OCI-LY1 (cell line): ENCODE measurements around the gene MAPT.

Source experiments
- H2AFZ ChIP-seq: fragments of 200-600 bp; sonication (generic), shearing (Covaris generic); 2 replicates; pipeline ENCODE4 v1.6.0; 2014; ENCODE audit warnings: antibody characterized with exemption, mild to moderate bottlenecking, low read length
- H3F3A ChIP-seq: fragments of 200-600 bp; sonication (generic), shearing (Covaris generic); 2 replicates; pipeline ENCODE4 v1.6.0; 2014; ENCODE audit warnings: mild to moderate bottlenecking, antibody characterized with exemption, low read length, moderate library complexity; ENCODE audit not compliant: insufficient read depth
- H3K27ac ChIP-seq: fragments of 200-600 bp; sonication (generic); 2 replicates; pipeline ENCODE4 v1.5.1; 2014; ENCODE audit warnings: low read length, mixed run types, mild to moderate bottlenecking, low read depth; ENCODE audit not compliant: poor library complexity, severe bottlenecking
- H3K27me3 ChIP-seq: fragments of 200-600 bp; sonication (generic); 2 replicates; pipeline ENCODE4 v1.6.0; 2014; ENCODE audit warnings: antibody characterized with exemption, mild to moderate bottlenecking, low read length, moderate library complexity; ENCODE audit not compliant: insufficient read depth
- H3K36me3 ChIP-seq: fragments of 200-600 bp; sonication (generic); 2 replicates; pipeline ENCODE4 v1.6.1; 2014; ENCODE audit warnings: mild to moderate bottlenecking, antibody characterized with exemption, low read length, moderate library complexity, mixed read lengths; ENCODE audit not compliant: insufficient read depth
- H3K4me1 ChIP-seq: fragments of 200-600 bp; sonication (generic); 2 replicates; pipeline ENCODE4 v1.5.1; 2014; ENCODE audit warnings: mild to moderate bottlenecking, low read length, moderate library complexity; ENCODE audit not compliant: insufficient read depth, severe bottlenecking
- H3K4me2 ChIP-seq: fragments of 200-600 bp; sonication (generic), shearing (Covaris generic); 2 replicates; pipeline ENCODE4 v1.6.1; 2014; ENCODE audit warnings: low read length
- H3K4me3 ChIP-seq: fragments of 200-600 bp; sonication (generic); 2 replicates; pipeline ENCODE4 v1.5.1; 2014; ENCODE audit warnings: low read length, low read depth, mild to moderate bottlenecking, mixed read lengths; ENCODE audit not compliant: poor library complexity, severe bottlenecking
- H3K79me2 ChIP-seq: fragments of 200-600 bp; shearing (Covaris generic); 2 replicates; pipeline ENCODE4 v1.6.1; 2016; ENCODE audit warnings: mixed run types, low read length, mixed read lengths; ENCODE audit not compliant: insufficient read depth
- H3K9ac ChIP-seq: fragments of 200-600 bp; sonication (generic), shearing (Covaris generic); 2 replicates; pipeline ENCODE4 v1.6.1; 2014; ENCODE audit warnings: mild to moderate bottlenecking, low read length, mixed read lengths
- H3K9me2 ChIP-seq: fragments of 200-600 bp; sonication (generic), shearing (Covaris generic); 2 replicates; pipeline ENCODE4 v1.6.1; 2014; ENCODE audit warnings: low read depth, mild to moderate bottlenecking, low read length, mixed read lengths
- H3K9me3 ChIP-seq: fragments of 200-600 bp; shearing (Covaris generic); 2 replicates; pipeline ENCODE4 v1.6.1; 2014; ENCODE audit warnings: low read length, mixed read lengths
- H4K20me1 ChIP-seq: fragments of 200-600 bp; sonication (generic), shearing (Covaris generic); 2 replicates; pipeline ENCODE4 v1.6.0; 2016; ENCODE audit warnings: mild to moderate bottlenecking, low read length; ENCODE audit not compliant: insufficient read depth
- EZH2 ChIP-seq: fragments of 200-600 bp; sonication (generic), shearing (Covaris generic); IDR thresholded peaks from 2 replicates; pipeline ENCODE4 v1.8.0; 2017; ENCODE audit warnings: borderline replicate concordance, mixed run types, mild to moderate bottlenecking, antibody characterized with exemption, low read length, moderate library complexity, mixed read lengths
- TF ChIP-seq, protein P1 (sequence below): fragments of 200-600 bp; sonication (generic), shearing (Covaris generic); IDR thresholded peaks from 2 replicates; pipeline ENCODE4 v1.5.1; 2017; ENCODE audit warnings: mild to moderate bottlenecking, antibody characterized with exemption, low read length, moderate library complexity, mixed read lengths

MAPT gene

DNA sequence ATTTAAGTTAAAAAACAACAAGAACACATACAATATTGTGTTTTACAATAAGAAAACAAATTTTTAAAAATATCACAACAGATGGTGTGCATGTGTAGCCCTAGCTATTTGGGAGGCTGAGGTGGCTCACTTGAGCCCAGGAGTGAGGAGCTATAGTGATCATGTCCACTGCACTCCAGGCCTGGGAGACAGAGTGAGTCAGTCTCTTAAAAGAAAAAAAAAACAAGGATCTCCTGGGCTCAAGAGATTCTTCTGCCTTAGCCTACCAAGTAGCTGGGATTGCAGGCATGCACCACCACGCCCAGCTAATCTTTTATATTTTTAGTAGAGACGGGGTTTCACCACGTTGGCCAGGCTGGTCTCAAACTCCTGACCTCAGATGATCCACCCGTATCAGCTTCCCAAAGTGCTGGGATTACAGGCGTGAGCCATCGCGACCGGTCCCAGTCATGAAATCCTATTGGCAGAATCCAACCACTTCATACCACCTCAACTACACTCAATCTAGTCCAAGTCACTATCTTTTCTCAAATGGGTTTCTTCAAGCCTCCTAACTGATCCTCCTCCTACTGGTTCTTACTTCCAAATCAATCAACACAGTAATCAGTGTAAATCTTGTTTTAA, 159.7 kb downstream of the MAPT start:
- TF ChIP-seq EZH2, result no peak
- TF ChIP-seq, protein P1, sequence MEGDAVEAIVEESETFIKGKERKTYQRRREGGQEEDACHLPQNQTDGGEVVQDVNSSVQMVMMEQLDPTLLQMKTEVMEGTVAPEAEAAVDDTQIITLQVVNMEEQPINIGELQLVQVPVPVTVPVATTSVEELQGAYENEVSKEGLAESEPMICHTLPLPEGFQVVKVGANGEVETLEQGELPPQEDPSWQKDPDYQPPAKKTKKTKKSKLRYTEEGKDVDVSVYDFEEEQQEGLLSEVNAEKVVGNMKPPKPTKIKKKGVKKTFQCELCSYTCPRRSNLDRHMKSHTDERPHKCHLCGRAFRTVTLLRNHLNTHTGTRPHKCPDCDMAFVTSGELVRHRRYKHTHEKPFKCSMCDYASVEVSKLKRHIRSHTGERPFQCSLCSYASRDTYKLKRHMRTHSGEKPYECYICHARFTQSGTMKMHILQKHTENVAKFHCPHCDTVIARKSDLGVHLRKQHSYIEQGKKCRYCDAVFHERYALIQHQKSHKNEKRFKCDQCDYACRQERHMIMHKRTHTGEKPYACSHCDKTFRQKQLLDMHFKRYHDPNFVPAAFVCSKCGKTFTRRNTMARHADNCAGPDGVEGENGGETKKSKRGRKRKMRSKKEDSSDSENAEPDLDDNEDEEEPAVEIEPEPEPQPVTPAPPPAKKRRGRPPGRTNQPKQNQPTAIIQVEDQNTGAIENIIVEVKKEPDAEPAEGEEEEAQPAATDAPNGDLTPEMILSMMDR, result no peak
- Histone ChIP-seq H3K4me3 (no peak overlapping the region), H3K79me2 (no peaks in the 10 kb centered on the region), H3K4me1 (no peaks in the 10 kb centered on the region), H3K9me2 (no peaks in the 10 kb centered on the region), H2AFZ (no peak overlapping the region), H3K36me3 (peaks cover 62% of the 10 kb centered on the region), H3F3A (no peaks in the 10 kb centered on the region), H3K27ac (no peak overlapping the region), H4K20me1 (no peaks in the 10 kb centered on the region), H3K9me3 (no peaks in the 10 kb centered on the region), H3K27me3 (no peaks in the 10 kb centered on the region), H3K9ac (no peak overlapping the region), H3K4me2 (no peak overlapping the region)

DNA sequence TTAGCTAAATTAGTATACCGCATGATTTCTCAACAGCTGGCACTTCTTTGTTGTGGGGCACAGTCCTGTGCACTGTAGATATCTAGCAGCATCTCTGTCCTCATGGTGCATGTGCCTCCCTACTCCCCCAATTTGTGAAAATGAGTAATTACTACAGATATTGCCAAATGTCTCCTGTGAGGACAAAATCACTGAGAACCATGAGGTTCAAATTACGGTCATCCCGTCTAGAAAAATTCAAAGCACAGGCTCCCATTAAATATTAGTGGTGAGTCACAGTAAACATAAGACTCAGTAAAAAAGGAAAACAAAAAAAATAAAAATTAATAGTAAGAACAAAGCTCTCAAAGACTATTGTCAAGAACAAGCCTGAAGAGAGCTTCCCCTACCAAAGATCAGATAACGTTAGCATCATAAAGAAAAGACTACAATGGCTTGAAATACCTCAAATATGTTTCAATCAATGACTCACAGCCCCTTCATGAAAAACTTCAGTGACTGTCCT, 162.5 kb downstream of the MAPT start:
- no peak overlapping the region for H3K27ac ChIP-seq
- H3K4me3 ChIP-seq, result no peak overlapping the region
- TF ChIP-seq, protein P1, result no peak
- no peak for TF ChIP-seq EZH2
- H3K36me3 ChIP-seq, result peaks cover 50% of the 10 kb centered on the region
- no peak overlapping the region for H2AFZ ChIP-seq
- H3F3A ChIP-seq, result no peaks in the 10 kb centered on the region
- H3K4me2 ChIP-seq, result no peak overlapping the region
- no peaks in the 10 kb centered on the region for H3K4me1 ChIP-seq
- H3K27me3 ChIP-seq, result no peaks in the 10 kb centered on the region
- no peaks in the 10 kb centered on the region for H3K79me2 ChIP-seq
- H3K9me3 ChIP-seq, result no peaks in the 10 kb centered on the region
- no peaks in the 10 kb centered on the region for H3K9me2 ChIP-seq
- H3K9ac ChIP-seq, result no peak overlapping the region
- no peaks in the 10 kb centered on the region for H4K20me1 ChIP-seq

DNA sequence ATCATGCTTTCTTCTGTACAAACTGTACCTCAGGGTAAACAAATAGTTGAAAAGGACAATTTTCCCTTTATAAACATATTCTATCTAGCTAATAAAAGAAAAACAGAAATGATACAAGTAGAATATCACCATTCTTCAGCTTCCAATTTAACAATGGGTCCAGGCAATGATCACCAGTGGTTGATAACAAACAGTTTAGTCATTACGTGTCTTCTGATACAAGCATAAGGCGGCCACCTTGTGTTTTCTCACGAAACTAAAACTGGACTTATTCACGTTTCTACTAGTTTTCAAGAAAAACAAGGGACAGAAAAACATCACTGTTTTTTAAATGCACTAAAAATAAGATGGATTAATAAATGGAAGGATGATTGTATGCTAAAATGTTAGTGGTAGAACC, 163.0 kb downstream of the MAPT start:
- H3K36me3 ChIP-seq, result peaks cover 47% of the 10 kb centered on the region
- no peaks in the 10 kb centered on the region for H3K79me2 ChIP-seq

More for the DNA sequence above, 163.0 kb downstream of the MAPT start:
- H3K4me3 ChIP-seq, result no peak overlapping the region
- H3K9me3 ChIP-seq, result no peaks in the 10 kb centered on the region
- H3K9ac ChIP-seq, result no peak overlapping the region
- no peaks in the 10 kb centered on the region for H3F3A ChIP-seq
- H3K4me2 ChIP-seq, result no peak overlapping the region
- no peaks in the 10 kb centered on the region for H3K4me1 ChIP-seq
- no peaks in the 10 kb centered on the region for H3K9me2 ChIP-seq
- H2AFZ ChIP-seq, result no peak overlapping the region
- H3K27me3 ChIP-seq, result no peaks in the 10 kb centered on the region
- no peaks in the 10 kb centered on the region for H4K20me1 ChIP-seq
- TF ChIP-seq, protein P1, result no peak
- TF ChIP-seq EZH2, result no peak
- no peak overlapping the region for H3K27ac ChIP-seq
